ENCODE measurements around the gene USP35. TPM values are rescaled to one million over a fixed set of nuclear protein-coding genes. Genes with fewer than 3 reads are reported as not detected.

The USP35 gene
- total RNA-seq, 4 donors from 2014 or later = 6.6 to 30.6 (median 13.3) TPM

GRCh38 chr11:78203184-78203583 is 14.5 kb downstream of the USP35 start:
- TF ChIP-seq POLR2A (IDR thresholded peaks at IDR 0.05) = no peak
- TF ChIP-seq, protein P1, sequence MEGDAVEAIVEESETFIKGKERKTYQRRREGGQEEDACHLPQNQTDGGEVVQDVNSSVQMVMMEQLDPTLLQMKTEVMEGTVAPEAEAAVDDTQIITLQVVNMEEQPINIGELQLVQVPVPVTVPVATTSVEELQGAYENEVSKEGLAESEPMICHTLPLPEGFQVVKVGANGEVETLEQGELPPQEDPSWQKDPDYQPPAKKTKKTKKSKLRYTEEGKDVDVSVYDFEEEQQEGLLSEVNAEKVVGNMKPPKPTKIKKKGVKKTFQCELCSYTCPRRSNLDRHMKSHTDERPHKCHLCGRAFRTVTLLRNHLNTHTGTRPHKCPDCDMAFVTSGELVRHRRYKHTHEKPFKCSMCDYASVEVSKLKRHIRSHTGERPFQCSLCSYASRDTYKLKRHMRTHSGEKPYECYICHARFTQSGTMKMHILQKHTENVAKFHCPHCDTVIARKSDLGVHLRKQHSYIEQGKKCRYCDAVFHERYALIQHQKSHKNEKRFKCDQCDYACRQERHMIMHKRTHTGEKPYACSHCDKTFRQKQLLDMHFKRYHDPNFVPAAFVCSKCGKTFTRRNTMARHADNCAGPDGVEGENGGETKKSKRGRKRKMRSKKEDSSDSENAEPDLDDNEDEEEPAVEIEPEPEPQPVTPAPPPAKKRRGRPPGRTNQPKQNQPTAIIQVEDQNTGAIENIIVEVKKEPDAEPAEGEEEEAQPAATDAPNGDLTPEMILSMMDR (IDR thresholded peaks at IDR 0.05) = no peak
- Histone ChIP-seq H3K9me3 (no peaks in the 10 kb centered on the region), H3K27ac (peak overlapping the region; percentile 2 to 66 (median 52)), H3K27me3 (no peaks in the 10 kb centered on the region), H3K4me3 (peak overlapping the region in 1 of 4 donors; percentile 28), H3K36me3 (peaks cover 0 to 33% (median 0%) of the 10 kb centered on the region in 3 donors), H3K4me1 (peaks cover 0 to 4% (median 0%) of the 10 kb centered on the region in 4 donors)
- peak in 2 of 3 donors; percentile 30 to 57 for DNase-seq

DNA sequence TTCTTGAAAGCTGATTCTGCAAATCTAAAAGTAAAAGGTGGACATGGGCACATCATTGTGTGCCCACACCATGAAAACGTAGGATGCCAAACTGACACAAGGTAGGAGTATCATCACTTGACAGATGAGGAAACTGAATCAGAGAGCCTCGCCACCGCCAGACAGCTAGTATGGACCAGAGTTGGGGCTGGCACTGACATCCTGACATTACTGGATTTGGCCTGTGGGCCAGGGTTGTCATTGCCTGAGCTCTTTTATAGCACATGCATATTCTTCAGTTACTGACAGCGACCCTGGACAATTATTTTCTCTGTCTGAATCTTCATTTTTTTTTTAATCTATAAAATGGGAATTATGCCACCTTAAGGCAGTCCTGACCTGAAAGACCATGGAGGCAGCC is 16.5 kb downstream of the USP35 start:
- Histone ChIP-seq H3K36me3 (peaks cover 0 to 34% (median 0%) of the 10 kb centered on the region in 3 donors), H3K4me1 (peaks cover 0 to 4% (median 0%) of the 10 kb centered on the region in 4 donors), H3K9me3 (no peaks in the 10 kb centered on the region), H3K27me3 (no peaks in the 10 kb centered on the region), H3K27ac (no peak overlapping the region), H3K4me3 (no peak overlapping the region)
- peak in 1 of 3 donors; percentile 21 for DNase-seq
- TF ChIP-seq, protein P1 (IDR thresholded peaks at IDR 0.05) = no peak
- TF ChIP-seq POLR2A (IDR thresholded peaks at IDR 0.05) = no peak

- H3K4me3 ChIP-seq = no peak overlapping the region
- peaks cover 0 to 4% (median 0%) of the 10 kb centered on the region in 4 donors for H3K4me1 ChIP-seq
- peaks cover 0 to 33% (median 0%) of the 10 kb centered on the region in 3 donors for H3K36me3 ChIP-seq
- no peaks in the 10 kb centered on the region for H3K9me3 ChIP-seq
- DNase-seq = no peak
- TF ChIP-seq, protein P1 (IDR thresholded peaks at IDR 0.05) = no peak
- no peak for TF ChIP-seq POLR2A (IDR thresholded peaks at IDR 0.05)
- no peaks in the 10 kb centered on the region for H3K27me3 ChIP-seq
- H3K27ac ChIP-seq = no peak overlapping the region
Observed at GRCh38 chr11:78205691-78206090, 17.0 kb downstream of the USP35 start.

GRCh38 chr11:78207532-78208256 is 19.0 kb downstream of the USP35 start:
- Histone ChIP-seq H3K9me3 (no peaks in the 10 kb centered on the region), H3K27ac (no peak overlapping the region), H3K4me3 (no peak overlapping the region), H3K36me3 (peaks cover 0 to 22% (median 0%) of the 10 kb centered on the region in 3 donors), H3K4me1 (peaks cover 0 to 1% (median 0%) of the 10 kb centered on the region in 4 donors), H3K27me3 (no peaks in the 10 kb centered on the region)
- no peak for DNase-seq
- TF ChIP-seq, protein P1 (IDR thresholded peaks at IDR 0.05) = no peak
- no peak for TF ChIP-seq POLR2A (IDR thresholded peaks at IDR 0.05)

DNA sequence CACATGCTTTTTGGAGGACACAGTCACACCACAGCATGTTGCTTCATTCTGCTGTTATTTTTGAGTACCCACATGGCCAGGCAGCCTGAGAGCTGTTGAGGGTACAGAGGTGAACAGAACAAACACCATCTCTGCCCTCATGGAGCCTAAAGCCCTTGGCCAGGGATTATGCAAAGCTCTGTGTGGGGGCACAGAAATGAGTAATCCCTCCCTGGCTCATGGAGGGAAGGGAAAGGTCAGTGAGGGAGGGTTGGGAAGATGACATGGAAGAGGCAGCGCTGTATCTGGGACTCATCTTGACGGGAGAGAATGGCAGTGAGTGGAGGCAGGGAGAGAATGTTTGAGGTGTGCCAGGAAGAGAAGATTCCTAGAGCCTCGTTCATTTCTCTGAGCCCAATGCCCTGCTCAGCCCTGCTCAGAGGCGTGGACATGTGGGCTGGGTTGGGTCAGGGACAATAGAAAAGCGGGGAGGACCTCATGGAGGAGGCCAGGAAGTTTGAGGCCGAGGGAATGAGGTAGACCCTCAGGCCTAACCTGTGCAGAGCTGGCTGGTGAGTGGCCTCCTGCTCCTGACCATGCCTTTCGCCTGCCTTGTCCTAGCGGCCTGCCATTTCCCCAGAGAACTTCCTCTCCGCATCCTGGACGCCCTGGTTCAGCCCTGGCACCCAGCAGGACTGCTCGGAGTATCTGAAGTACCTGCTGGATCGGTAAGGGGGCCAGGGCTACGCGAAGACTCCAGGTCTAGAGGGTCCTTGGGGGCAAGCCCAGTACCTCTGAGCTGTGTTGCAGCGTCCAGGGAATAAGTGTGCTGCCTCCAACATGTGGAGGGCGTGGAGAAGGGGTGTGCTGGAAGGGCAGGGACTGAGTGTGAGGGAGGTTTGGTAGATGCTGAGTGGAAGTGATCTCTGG is 19.8 kb downstream of the USP35 start:
- DNase-seq = peak in 1 of 3 donors; percentile 29
- Histone ChIP-seq H3K27ac (no peak overlapping the region), H3K4me3 (no peak overlapping the region), H3K9me3 (no peaks in the 10 kb centered on the region), H3K4me1 (no peaks in the 10 kb centered on the region), H3K27me3 (no peaks in the 10 kb centered on the region), H3K36me3 (peaks cover 0 to 24% (median 0%) of the 10 kb centered on the region in 3 donors)
- TF ChIP-seq, protein P1 (IDR thresholded peaks at IDR 0.05) = no peak
- TF ChIP-seq POLR2A (IDR thresholded peaks at IDR 0.05) = no peak

All from Peyer's patch (tissue), 4 donors.